ENCODE measurements around the gene MYD88. TPM values are rescaled to one million over a fixed set of nuclear protein-coding genes. Genes with fewer than 3 reads are reported as not detected.

Gene MYD88
- total RNA-seq, 1 donor = 8.7 TPM

GRCh38 chr3:38120693-38121450 is 17.6 kb upstream of the MYD88 start:
- TF ChIP-seq CTCF (IDR thresholded peaks at IDR 0.05; ENCODE audit: extremely low read depth, low read depth, low read length) = no peak
- no peak for DNase-seq (ENCODE audit: insufficient read length, low spot score, missing footprints)
- Histone ChIP-seq H3K4me2 (ENCODE audit: insufficient read depth, low read length) (no peak overlapping the region), H3K4me3 (ENCODE audit: insufficient read depth, low read length) (no peak overlapping the region), H2AFZ (ENCODE audit: low read length) (no peak overlapping the region), H3K27me3 (ENCODE audit: insufficient read depth, low read length) (no peaks in the 10 kb centered on the region), H3K79me2 (ENCODE audit: insufficient read depth, low read length) (no peaks in the 10 kb centered on the region), H3K27ac (ENCODE audit: low read depth, low read length) (no peak overlapping the region), H4K20me1 (ENCODE audit: insufficient read depth, low read length) (no peaks in the 10 kb centered on the region), H3K9me3 (ENCODE audit: low read depth, low read length) (no peaks in the 10 kb centered on the region), H3K36me3 (ENCODE audit: insufficient read depth, low read length) (peaks cover 28% of the 10 kb centered on the region), H3K4me1 (ENCODE audit: insufficient read depth, low read length) (no peaks in the 10 kb centered on the region)

GRCh38 chr3:38121451-38121831 is 17.0 kb upstream of the MYD88 start:
- peaks cover 34% of the 10 kb centered on the region for H3K36me3 ChIP-seq (ENCODE audit: insufficient read depth, low read length)
- no peak overlapping the region for H2AFZ ChIP-seq (ENCODE audit: low read length)
- H4K20me1 ChIP-seq (ENCODE audit: insufficient read depth, low read length) = no peaks in the 10 kb centered on the region
- no peaks in the 10 kb centered on the region for H3K27me3 ChIP-seq (ENCODE audit: insufficient read depth, low read length)
- no peak for TF ChIP-seq CTCF (IDR thresholded peaks at IDR 0.05; ENCODE audit: extremely low read depth, low read depth, low read length)
- no peak overlapping the region for H3K4me2 ChIP-seq (ENCODE audit: insufficient read depth, low read length)
- no peak for DNase-seq (ENCODE audit: insufficient read length, low spot score, missing footprints)
- H3K27ac ChIP-seq (ENCODE audit: low read depth, low read length) = no peak overlapping the region
- no peaks in the 10 kb centered on the region for H3K79me2 ChIP-seq (ENCODE audit: insufficient read depth, low read length)
- no peak overlapping the region for H3K4me3 ChIP-seq (ENCODE audit: insufficient read depth, low read length)
- H3K9me3 ChIP-seq (ENCODE audit: low read depth, low read length) = no peaks in the 10 kb centered on the region
- no peaks in the 10 kb centered on the region for H3K4me1 ChIP-seq (ENCODE audit: insufficient read depth, low read length)

GRCh38 chr3:38121832-38122461 is 16.5 kb upstream of the MYD88 start:
- no peak overlapping the region for H3K4me3 ChIP-seq (ENCODE audit: insufficient read depth, low read length)
- peaks cover 1% of the 10 kb centered on the region for H4K20me1 ChIP-seq (ENCODE audit: insufficient read depth, low read length)
- H3K79me2 ChIP-seq (ENCODE audit: insufficient read depth, low read length) = no peaks in the 10 kb centered on the region
- DNase-seq (ENCODE audit: insufficient read length, low spot score, missing footprints) = no peak
- H3K4me2 ChIP-seq (ENCODE audit: insufficient read depth, low read length) = no peak overlapping the region
- no peak overlapping the region for H3K27ac ChIP-seq (ENCODE audit: low read depth, low read length)
- peaks cover 39% of the 10 kb centered on the region for H3K36me3 ChIP-seq (ENCODE audit: insufficient read depth, low read length)
- no peak overlapping the region for H2AFZ ChIP-seq (ENCODE audit: low read length)
- no peak for TF ChIP-seq CTCF (IDR thresholded peaks at IDR 0.05; ENCODE audit: extremely low read depth, low read depth, low read length)
- H3K9me3 ChIP-seq (ENCODE audit: low read depth, low read length) = no peaks in the 10 kb centered on the region
- no peaks in the 10 kb centered on the region for H3K27me3 ChIP-seq (ENCODE audit: insufficient read depth, low read length)
- no peaks in the 10 kb centered on the region for H3K4me1 ChIP-seq (ENCODE audit: insufficient read depth, low read length)

DNA sequence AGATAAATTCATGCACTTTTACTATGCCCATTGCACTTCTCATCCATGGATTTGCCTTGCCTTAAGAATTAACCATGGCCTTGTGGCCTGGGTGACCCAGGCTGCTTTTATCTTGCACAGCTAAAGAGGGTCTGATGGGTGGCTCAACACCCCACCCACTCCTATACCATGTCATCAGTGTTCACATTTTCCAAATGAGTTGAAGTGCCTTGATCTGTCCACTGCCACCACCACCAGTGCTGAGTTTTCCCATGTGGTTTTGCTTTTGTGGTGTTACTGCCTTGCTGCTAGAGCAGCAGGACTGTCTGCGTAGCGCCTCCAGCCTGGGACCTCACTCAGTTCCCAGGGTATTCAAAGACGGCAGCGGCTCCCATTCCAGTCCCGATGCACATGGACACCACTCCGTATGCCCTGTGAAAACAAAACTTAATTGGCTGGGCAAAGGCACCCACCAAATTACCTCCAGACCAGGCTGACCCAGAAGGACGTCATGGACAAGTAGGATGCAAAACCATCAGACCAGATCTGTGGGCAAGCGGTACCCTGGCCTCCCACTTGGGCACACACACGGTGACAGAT is 15.7 kb upstream of the MYD88 start:
- peaks cover 6% of the 10 kb centered on the region for H4K20me1 ChIP-seq (ENCODE audit: insufficient read depth, low read length)
- H3K36me3 ChIP-seq (ENCODE audit: insufficient read depth, low read length) = peaks cover 46% of the 10 kb centered on the region
- no peak for DNase-seq (ENCODE audit: insufficient read length, low spot score, missing footprints)
- no peak overlapping the region for H2AFZ ChIP-seq (ENCODE audit: low read length)
- H3K27ac ChIP-seq (ENCODE audit: low read depth, low read length) = no peak overlapping the region
- H3K4me2 ChIP-seq (ENCODE audit: insufficient read depth, low read length) = no peak overlapping the region
- H3K79me2 ChIP-seq (ENCODE audit: insufficient read depth, low read length) = no peaks in the 10 kb centered on the region
- TF ChIP-seq CTCF (IDR thresholded peaks at IDR 0.05; ENCODE audit: extremely low read depth, low read depth, low read length) = no peak
- no peaks in the 10 kb centered on the region for H3K4me1 ChIP-seq (ENCODE audit: insufficient read depth, low read length)
- no peak overlapping the region for H3K4me3 ChIP-seq (ENCODE audit: insufficient read depth, low read length)
- no peaks in the 10 kb centered on the region for H3K27me3 ChIP-seq (ENCODE audit: insufficient read depth, low read length)
- no peaks in the 10 kb centered on the region for H3K9me3 ChIP-seq (ENCODE audit: low read depth, low read length)

Measured in osteoblast (primary cell).